ENCODE measurements around the gene METTL21C.

Gene METTL21C

GRCh38 chr13:102667023-102667422 is 27.8 kb downstream of the METTL21C start:
- no peak for DNase-seq (ENCODE audit: low read depth)

GRCh38 chr13:102659168-102659713 is 35.6 kb downstream of the METTL21C start:
- no peak for DNase-seq (ENCODE audit: low read depth)

GRCh38 chr13:102658660-102659059 is 36.2 kb downstream of the METTL21C start:
- DNase-seq (ENCODE audit: low read depth): no peak

- DNase-seq (ENCODE audit: low read depth): no peak
Observed at GRCh38 chr13:102657630-102658029, 37.2 kb downstream of the METTL21C start.

- no peak for DNase-seq (ENCODE audit: low read depth)
Observed at GRCh38 chr13:102654756-102655155, 40.1 kb downstream of the METTL21C start.

GRCh38 chr13:102651892-102652291 is 43.0 kb downstream of the METTL21C start:
- DNase-seq (ENCODE audit: low read depth): peak; percentile 49

- DNase-seq (ENCODE audit: low read depth): peak; percentile 22
Observed at GRCh38 chr13:102651392-102651791, 43.5 kb downstream of the METTL21C start.

GRCh38 chr13:102650444-102650843 is 44.4 kb downstream of the METTL21C start:
- DNase-seq (ENCODE audit: low read depth): no peak

GRCh38 chr13:102648046-102648445 is 46.8 kb downstream of the METTL21C start:
- DNase-seq (ENCODE audit: low read depth): no peak

GRCh38 chr13:102645701-102646100 is 49.1 kb downstream of the METTL21C start:
- DNase-seq (ENCODE audit: low read depth): no peak

- no peak for DNase-seq (ENCODE audit: low read depth)
Observed at GRCh38 chr13:102643656-102644055, 51.2 kb downstream of the METTL21C start.

GRCh38 chr13:102642475-102642874 is 52.4 kb downstream of the METTL21C start:
- no peak for DNase-seq (ENCODE audit: low read depth)

- no peak for DNase-seq (ENCODE audit: low read depth)
Observed at GRCh38 chr13:102642029-102642428, 52.8 kb downstream of the METTL21C start.

- DNase-seq (ENCODE audit: low read depth): no peak
Observed at GRCh38 chr13:102638741-102639140, 56.1 kb downstream of the METTL21C start.

Data from HS-27A (cell line).